Omental fat pad (tissue), 4 donors: ENCODE data around the gene RNF149. TPM values are rescaled to one million over a fixed set of nuclear protein-coding genes. Genes with fewer than 3 reads are reported as not detected.

Experiments used
- ATAC-seq: fragments of 150-250 bp; one replicate; pipeline ENCODE4 v1.9.1; 2016; ENCODE audit warnings: mild to moderate bottlenecking, moderate library complexity; ENCODE audit not compliant: low FRiP score
- DNase-seq: peaks from one replicate; pipeline ENCODE4 v3.0.0-alpha.2; 2019; ENCODE audit warnings: low spot score
- total RNA-seq, 4 donors: library from RNA; depleted of rRNA; stranded (reverse); fragments of >200 nt; gene quantifications; one replicate each; pipeline ENCODE4 v1.1.0, GENCODE V29; 2016
- TF ChIP-seq, protein P1 (sequence below), 3 donors: fragments of 450-650 bp; IDR thresholded peaks; one replicate each; pipeline ENCODE4 v1.5.1; 2016 to 2017; ENCODE audit warnings: antibody characterized with exemption in 3 of 3, mild to moderate bottlenecking in 3 of 3, moderate library complexity in 2 of 3

The RNF149 gene
- total RNA-seq, 4 donors from 2014 or later = 96.8 to 191 (median 118) TPM

DNA sequence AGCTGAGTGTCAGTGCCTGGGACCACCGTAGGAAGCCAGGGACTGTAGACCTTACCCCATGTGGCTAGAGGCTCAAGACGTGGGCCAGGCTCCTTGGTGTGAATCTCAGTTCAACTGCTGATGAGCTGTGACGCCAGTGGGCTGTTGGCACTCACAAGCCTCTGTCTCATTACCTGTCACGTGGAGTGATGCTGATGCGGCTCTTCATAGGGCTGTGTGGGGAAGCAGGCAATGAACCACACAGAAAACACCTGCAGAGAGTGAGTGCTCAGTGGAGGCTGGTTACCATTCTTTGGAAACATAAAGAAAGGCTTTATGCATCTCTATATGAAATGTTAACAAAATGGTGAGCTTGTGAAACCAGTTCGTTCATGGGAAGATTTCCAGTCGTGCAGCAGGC lies 42.7 kb upstream of the RNF149 start:
- ATAC-seq (no peak), DNase-seq (no peak)
- TF ChIP-seq, protein P1, sequence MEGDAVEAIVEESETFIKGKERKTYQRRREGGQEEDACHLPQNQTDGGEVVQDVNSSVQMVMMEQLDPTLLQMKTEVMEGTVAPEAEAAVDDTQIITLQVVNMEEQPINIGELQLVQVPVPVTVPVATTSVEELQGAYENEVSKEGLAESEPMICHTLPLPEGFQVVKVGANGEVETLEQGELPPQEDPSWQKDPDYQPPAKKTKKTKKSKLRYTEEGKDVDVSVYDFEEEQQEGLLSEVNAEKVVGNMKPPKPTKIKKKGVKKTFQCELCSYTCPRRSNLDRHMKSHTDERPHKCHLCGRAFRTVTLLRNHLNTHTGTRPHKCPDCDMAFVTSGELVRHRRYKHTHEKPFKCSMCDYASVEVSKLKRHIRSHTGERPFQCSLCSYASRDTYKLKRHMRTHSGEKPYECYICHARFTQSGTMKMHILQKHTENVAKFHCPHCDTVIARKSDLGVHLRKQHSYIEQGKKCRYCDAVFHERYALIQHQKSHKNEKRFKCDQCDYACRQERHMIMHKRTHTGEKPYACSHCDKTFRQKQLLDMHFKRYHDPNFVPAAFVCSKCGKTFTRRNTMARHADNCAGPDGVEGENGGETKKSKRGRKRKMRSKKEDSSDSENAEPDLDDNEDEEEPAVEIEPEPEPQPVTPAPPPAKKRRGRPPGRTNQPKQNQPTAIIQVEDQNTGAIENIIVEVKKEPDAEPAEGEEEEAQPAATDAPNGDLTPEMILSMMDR (IDR thresholded peaks at IDR 0.05) = no peak

DNA sequence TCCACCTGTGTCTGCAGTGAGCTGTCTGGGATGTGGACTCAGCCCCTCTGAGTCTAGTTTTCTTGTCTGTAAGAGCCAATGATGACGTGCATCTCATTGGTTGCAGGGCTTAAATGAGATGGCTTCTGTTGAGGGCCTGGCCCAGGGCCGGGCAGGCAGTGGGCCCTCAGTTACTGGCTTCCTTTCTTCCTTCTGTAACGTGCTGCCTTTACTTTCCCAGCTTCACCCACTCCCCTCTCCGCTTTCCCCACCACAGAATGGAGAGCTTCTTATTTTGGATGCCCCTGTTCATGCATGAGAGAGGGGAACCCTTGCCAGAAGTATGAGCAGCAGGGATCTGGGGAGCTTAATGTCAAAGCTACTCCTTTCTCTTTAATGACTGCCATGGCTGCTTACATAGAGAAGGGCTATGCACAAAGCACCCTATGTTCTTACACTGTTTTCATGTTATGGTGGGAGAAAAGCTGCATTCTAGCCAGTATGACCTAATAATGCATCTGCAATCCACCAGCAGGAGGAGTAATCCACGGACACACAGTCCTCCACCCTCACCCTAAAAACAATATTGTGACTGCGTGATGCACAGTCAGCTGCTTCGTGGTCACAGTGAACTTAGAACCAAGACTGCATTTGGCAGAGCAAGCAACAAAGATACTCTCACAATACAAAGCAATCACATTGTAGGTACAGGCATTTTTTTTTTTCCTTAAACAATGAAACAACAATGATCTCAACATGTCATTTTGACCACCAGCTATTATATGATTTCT lies 41.6 kb upstream of the RNF149 start:
- TF ChIP-seq, protein P1 (IDR thresholded peaks at IDR 0.05) = no peak
- DNase-seq = no peak
- no peak for ATAC-seq

DNA sequence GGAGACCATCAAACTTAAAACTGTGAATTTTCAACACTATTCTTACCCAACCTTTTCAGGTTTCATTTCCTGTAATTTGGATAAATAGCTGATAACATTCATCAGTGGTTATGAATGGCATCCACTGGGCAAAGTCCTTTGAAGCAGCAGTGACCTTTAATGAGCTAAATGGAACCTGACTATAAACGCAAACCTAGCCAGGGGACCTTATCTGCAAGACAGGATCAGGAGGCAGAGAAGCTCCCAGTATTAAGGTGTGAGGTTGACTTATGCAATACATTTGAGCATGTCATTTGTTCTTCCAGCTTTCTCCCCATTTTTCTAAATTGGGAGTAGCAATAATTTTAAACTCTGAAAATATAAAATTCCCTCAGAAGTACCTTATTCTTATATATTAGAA lies 40.4 kb upstream of the RNF149 start:
- ATAC-seq (no peak), DNase-seq (no peak)
- TF ChIP-seq, protein P1 (IDR thresholded peaks at IDR 0.05) = no peak

GRCh38 chr2:101346909-101347308 lies 38.4 kb upstream of the RNF149 start:
- TF ChIP-seq, protein P1 (IDR thresholded peaks at IDR 0.05) = no peak
- ATAC-seq = no peak
- DNase-seq = no peak

- TF ChIP-seq, protein P1 (IDR thresholded peaks at IDR 0.05) = no peak
- ATAC-seq (no peak), DNase-seq (no peak)
Observed at GRCh38 chr2:101344137-101344536, 35.6 kb upstream of the RNF149 start.

GRCh38 chr2:101342625-101343008 lies 34.1 kb upstream of the RNF149 start:
- TF ChIP-seq, protein P1 (IDR thresholded peaks at IDR 0.05) = no peak
- DNase-seq = no peak
- no peak for ATAC-seq
